ENCODE measurements around the gene HIF3A. TPM values are rescaled to one million over a fixed set of nuclear protein-coding genes. Genes with fewer than 3 reads are reported as not detected.

The HIF3A gene
- total and polyA plus RNA-seq, 2 of the 4 experiments (the other 2 are of a cell fraction): 0.02 TPM; not detected in 1

GRCh38 chr19:46345157-46345556 is 48.3 kb downstream of the HIF3A start:
- H3K4me2 ChIP-seq (ENCODE audit: low read depth, low read length): no peak overlapping the region
- H4K8ac ChIP-seq (ENCODE audit: low read depth in 2 of 2, low read length in 2 of 2): no peak overlapping the region
- no CpG with 5 or more reads among the region's 5 CpGs for WGBS, 2 experiments (ENCODE audit: extremely low coverage in 2 of 2, insufficient read length in 1 of 2)
- no peak overlapping the region for H3K14ac ChIP-seq (replicated peaks; ENCODE audit: low read depth, low read length)
- ChIA-PET POLR2A (ENCODE audit: unreplicated experiment) (no interaction called here), CTCF (no interaction called here)
- H4K5ac ChIP-seq (ENCODE audit: low read depth, low read length): no peak overlapping the region
- no peaks in the 10 kb centered on the region; the same call in 1 of the 2 replicates for H3K4me1 ChIP-seq (ENCODE audit: control insufficient read depth, insufficient read depth, low read length)
- no peak overlapping the region for H3K18ac ChIP-seq (ENCODE audit: low read depth, low read length)
- no peak overlapping the region for H3K4ac ChIP-seq (ENCODE audit: low read depth, low read length)
- H3K27ac ChIP-seq (ENCODE audit: insufficient read depth, low read length): no peak overlapping the region
- H4K20me1 ChIP-seq (ENCODE audit: insufficient read depth, low read length): 0 out of 2 replicates have a peak, but pooled peaks cover 4% of the 10 kb centered on the region
- no peak overlapping the region for H3K9ac ChIP-seq (ENCODE audit: low read depth, low read length)
- H2BK120ac ChIP-seq (ENCODE audit: low read depth, low read length): no peak overlapping the region
- H2AFZ ChIP-seq (replicated peaks; ENCODE audit: low read length, poor library complexity): no peak overlapping the region
- no peaks in the 10 kb centered on the region for H3K36me3 ChIP-seq (ENCODE audit: control insufficient read depth, insufficient read depth, low read length)
- peaks cover 18 to 32% of the 10 kb centered on the region in 2 experiments; a peak in 3 of 4 replicates for H3K79me1 ChIP-seq (ENCODE audit: low read depth in 1 of 2, low read length in 2 of 2)
- DNase-seq (no peak), ATAC-seq (ENCODE audit: low read depth) (no peak)
- intact Hi-C loops (cut with micrococcal nuclease): loop anchor here (5.0 kb wide), 1 partner anchor 63 kb away; no protein-coding TSS in a partner anchor
- no peak overlapping the region for H2AK9ac ChIP-seq (replicated peaks; ENCODE audit: low read depth, low read length, poor library complexity)
- no peak overlapping the region for H2BK15ac ChIP-seq (ENCODE audit: low read depth, low read length)
- no peak overlapping the region for H4K91ac ChIP-seq (ENCODE audit: insufficient read depth, low read depth, low read length)
- TF ChIP-seq USF2 (IDR thresholded peaks at IDR 0.05; ENCODE audit: low read depth, low read length): no peak
- no peak for TF ChIP-seq NFE2L2 (IDR thresholded peaks at IDR 0.05; ENCODE audit: low read depth, low read length)
- TF ChIP-seq CHD1 (IDR thresholded peaks at IDR 0.05; ENCODE audit: low read depth, low read length): no peak
- TF ChIP-seq RCOR1 (IDR thresholded peaks at IDR 0.05; ENCODE audit: insufficient replicate concordance, low read length): no peak
- no peak for TF ChIP-seq FOS (IDR thresholded peaks at IDR 0.05; ENCODE audit: low read depth, low read length)
- no peak for TF ChIP-seq POLR2A (IDR thresholded peaks at IDR 0.05; ENCODE audit: low read depth, low read length)
- TF ChIP-seq CEBPB (IDR thresholded peaks at IDR 0.05; ENCODE audit: low read depth, low read length): no peak
- TF ChIP-seq, protein P1, sequence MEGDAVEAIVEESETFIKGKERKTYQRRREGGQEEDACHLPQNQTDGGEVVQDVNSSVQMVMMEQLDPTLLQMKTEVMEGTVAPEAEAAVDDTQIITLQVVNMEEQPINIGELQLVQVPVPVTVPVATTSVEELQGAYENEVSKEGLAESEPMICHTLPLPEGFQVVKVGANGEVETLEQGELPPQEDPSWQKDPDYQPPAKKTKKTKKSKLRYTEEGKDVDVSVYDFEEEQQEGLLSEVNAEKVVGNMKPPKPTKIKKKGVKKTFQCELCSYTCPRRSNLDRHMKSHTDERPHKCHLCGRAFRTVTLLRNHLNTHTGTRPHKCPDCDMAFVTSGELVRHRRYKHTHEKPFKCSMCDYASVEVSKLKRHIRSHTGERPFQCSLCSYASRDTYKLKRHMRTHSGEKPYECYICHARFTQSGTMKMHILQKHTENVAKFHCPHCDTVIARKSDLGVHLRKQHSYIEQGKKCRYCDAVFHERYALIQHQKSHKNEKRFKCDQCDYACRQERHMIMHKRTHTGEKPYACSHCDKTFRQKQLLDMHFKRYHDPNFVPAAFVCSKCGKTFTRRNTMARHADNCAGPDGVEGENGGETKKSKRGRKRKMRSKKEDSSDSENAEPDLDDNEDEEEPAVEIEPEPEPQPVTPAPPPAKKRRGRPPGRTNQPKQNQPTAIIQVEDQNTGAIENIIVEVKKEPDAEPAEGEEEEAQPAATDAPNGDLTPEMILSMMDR (conservative IDR thresholded peaks at IDR 0.05; ENCODE audit: low read depth, low read length): no peak
- TF ChIP-seq ELK1 (IDR thresholded peaks at IDR 0.05; ENCODE audit: borderline replicate concordance, low read depth, low read length): no peak
- TF ChIP-seq SMC3 (IDR thresholded peaks at IDR 0.05; ENCODE audit: low read depth, low read length): no peak
- no peak for TF ChIP-seq BHLHE40 (IDR thresholded peaks at IDR 0.05; ENCODE audit: low read depth, low read length)
- no peak overlapping the region for H3K4me3 ChIP-seq (ENCODE audit: insufficient read depth, low read depth, low read length)
- in situ Hi-C loops (cut with MboI; ENCODE audit: low sequenced_read_pairs): no loop called here
- no TSS peak for BruUV-seq (replicated peaks)
- H3K9me1 ChIP-seq (ENCODE audit: insufficient read depth, low read length): peaks cover 10% of the 10 kb centered on the region
- no peaks in the 10 kb centered on the region for H3K9me3 ChIP-seq (ENCODE audit: control insufficient read depth, insufficient read depth, low read length)
- H3K56ac ChIP-seq (ENCODE audit: extremely low read depth, insufficient read depth, low read length): no peak overlapping the region
- peaks cover 14% of the 10 kb centered on the region for H3K27me3 ChIP-seq (ENCODE audit: control insufficient read depth, insufficient read depth, low read length)
- no peak overlapping the region for H2BK5ac ChIP-seq (ENCODE audit: low read depth, low read length, poor library complexity, severe bottlenecking)
- no peak overlapping the region for H3K23ac ChIP-seq (ENCODE audit: low read depth, low read length)
- H2BK20ac ChIP-seq (ENCODE audit: low read depth, low read length): no peak overlapping the region
- H2AK5ac ChIP-seq (ENCODE audit: low read depth, low read length): no peak overlapping the region
- dilution Hi-C loops (cut with HindIII; ENCODE audit: low sequenced_read_pairs, unreplicated experiment): no loop called here
